Skin epidermis (tissue), 12 donors: ENCODE data around the gene FAM13A.
"Not testable (repeated sequence)": the region's sequence is repeated elsewhere in the genome, so short reads cannot be mapped to it uniquely, and the experiment has no call there.

Experiments
- H3K27ac ChIP-seq, 21 experiments: fragments of 200-600 bp; sonication (generic) in 11 of 21; one replicate each; pipeline ENCODE4 v1.5.0; 2020; ENCODE audit warnings: mild to moderate bottlenecking in 3 of 21, inconsistent platforms in 2 of 21, moderate library complexity in 2 of 21
- H3K4me3 ChIP-seq, 7 experiments: fragments of 200-600 bp; sonication (generic) in 2 of 7; one replicate each; pipeline ENCODE4 v1.5.0; 2020; ENCODE audit warnings: inconsistent platforms in 2 of 7, mild to moderate bottlenecking in 2 of 7, moderate library complexity in 1 of 7

The FAM13A gene

DNA sequence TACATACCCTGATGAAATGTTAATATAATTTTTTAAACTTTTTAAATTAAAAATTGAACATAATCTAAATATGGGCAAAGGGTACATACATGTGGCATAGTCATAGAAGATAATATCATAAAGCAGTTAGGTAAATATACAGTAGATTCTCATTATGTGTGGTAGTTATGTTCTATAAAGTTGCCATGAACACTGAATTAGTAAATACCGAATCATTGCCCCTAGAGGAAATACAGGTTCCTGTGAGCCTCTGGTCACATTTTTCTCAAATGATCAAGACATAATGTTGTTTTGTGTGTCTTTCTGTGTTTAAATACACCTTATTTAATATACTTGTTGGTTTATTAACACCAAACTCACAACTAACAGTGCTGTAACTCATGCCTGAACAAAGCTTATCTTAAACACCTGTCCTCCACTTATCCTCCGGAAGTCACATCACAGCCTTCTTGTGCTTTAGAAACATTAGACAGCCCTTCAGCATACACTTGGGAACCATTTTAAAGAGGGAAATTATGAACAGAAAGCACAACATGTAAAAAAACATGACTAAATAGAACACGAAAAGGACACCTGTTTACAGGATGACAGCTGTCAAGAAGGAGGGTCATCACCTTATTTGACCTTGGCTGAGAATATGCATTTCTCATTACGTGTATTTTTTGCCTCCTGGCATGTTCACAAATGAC, 190.0 kb downstream of the FAM13A start:
- Histone ChIP-seq H3K4me3 (no peak overlapping the region), H3K27ac (no peak overlapping the region)

DNA sequence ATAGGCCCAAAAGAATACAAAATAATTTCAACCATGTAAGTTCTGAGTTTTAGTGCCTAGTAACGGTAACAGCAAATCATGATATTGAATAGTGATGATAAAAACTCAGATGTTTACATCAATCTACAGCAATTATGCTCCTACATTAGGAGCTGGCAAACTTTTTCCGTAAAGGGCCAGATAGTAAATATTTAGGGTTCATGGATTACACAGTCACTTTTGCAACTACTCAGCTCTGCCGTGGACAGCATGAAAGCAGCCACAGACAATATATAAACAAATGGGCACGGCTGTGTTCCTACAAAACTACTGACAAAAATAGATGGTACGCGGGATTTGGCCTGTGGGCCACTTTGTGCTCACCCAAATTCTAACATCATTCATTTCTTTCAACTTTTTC, 191.5 kb downstream of the FAM13A start:
- H3K4me3 ChIP-seq: no peak overlapping the region

DNA sequence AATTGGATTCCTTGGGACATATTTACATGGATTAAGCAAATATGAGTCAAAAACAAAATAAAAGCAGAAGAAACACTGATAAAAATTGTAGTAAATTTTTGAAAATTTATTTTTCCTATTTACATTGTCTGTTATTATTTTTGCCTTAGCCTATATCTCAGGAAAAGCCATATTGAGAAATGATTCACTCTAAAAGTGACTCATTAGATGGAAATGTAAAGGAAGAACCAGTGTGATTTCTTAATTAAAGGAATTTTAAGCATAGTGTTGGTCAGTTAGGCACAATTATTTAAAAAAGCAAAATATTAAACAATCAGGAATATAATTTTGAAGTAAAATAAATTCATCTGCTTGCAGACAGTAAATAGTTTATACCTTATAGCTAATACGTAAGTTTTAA, 191.9 kb downstream of the FAM13A start:
- Histone ChIP-seq H3K4me3 (no peak overlapping the region), H3K27ac (no peak overlapping the region)

More for the DNA sequence above, 191.5 kb downstream of the FAM13A start:
- H3K27ac ChIP-seq: no peak overlapping the region

DNA sequence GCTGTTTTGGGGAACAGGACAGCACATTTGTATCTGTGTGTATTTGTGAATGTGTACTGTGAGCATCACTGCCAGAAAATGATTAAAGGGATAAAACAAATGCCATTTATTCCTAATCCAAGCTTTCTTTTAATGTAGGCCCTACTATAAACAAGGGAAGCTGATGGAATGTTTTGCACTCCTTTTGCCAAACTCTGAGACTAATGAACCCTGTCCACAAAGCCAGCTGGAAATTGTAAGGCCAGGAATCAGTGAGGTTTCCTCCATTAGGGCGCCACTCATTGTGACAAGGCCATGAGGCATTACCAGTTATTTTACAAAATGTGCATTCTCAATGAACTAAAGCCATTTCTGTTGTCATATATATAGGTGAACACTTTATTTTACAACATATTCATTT, 196.4 kb downstream of the FAM13A start:
- Histone ChIP-seq H3K27ac (no peak overlapping the region), H3K4me3 (no peak overlapping the region)

DNA sequence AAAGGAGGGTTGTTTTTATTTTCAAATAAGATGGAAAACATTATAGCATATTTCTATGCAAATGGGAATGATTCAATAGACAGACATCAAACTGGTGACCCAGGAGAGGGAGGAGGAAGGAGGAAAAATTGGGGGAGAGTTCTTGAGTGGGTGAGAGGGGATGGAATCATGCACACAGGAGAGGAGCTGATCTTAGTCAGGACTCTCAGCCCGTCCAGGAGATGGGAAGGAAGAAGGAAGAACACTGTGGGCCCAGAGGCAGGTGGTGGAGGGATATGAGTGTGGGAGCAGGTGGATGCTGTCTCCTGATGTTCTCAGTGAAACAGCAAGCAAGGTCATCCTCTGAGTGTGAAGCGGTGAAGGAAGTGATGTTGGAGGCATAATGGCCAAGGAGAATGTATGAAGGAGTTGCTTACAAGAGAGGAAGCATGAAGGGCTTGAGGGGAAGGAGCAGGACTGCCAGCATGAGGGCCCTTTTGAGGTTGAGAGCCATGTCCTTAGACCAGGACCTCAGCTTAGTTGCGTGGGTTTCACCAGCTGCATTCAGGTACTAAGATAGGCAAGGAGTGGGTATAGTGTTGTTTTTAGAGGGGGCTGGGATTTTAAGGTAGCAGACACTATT, 197.7 kb downstream of the FAM13A start:
- H3K4me3 ChIP-seq: no peak overlapping the region
- peak overlapping the region in 7 of 21 experiments; percentile 8 to 68 (median 33) for H3K27ac ChIP-seq

DNA sequence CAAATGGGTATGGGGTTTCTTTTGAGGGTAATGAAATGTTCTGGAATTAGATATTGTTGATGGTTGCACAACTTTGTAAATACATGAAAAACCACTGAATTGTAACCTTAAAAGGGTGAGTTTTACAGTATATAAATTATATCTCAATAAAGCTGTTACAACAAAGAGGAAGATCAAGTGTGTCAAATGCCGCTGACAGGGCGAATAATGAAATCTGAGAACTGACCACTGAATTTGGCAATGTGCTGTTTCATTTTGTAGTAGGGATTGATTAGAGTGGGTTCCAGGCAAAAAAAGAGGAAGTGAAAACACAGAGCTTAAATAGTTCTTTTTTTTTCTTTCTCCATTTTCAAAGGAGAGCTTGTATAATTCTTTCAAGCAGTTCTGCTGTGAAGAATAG, 198.2 kb downstream of the FAM13A start:
- H3K27ac ChIP-seq: peak overlapping the region in 2 of 21 experiments; percentile 26 to 40
- H3K4me3 ChIP-seq: no peak overlapping the region

DNA sequence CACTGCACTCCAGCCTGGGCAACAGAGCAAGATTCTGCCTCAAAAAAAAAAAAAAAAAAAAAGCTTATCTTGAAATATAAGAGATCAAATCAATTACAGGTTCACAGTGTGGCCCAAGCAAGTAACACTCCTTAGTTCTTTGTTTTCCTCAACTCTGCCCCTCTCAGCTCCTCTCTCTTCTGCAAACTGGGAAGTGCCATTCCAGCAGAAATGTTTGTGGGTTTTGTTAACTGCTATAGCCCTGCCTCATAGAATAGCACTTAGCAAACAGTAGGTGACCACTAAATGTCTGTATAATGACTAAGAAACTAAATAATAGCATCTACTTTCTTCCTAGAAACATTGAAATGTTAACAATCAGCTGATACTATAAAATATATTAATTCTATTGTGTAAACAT, 199.4 kb downstream of the FAM13A start:
- Histone ChIP-seq H3K27ac (peak overlapping the region in 1 of 21 experiments; percentile 56), H3K4me3 (no peak overlapping the region)

DNA sequence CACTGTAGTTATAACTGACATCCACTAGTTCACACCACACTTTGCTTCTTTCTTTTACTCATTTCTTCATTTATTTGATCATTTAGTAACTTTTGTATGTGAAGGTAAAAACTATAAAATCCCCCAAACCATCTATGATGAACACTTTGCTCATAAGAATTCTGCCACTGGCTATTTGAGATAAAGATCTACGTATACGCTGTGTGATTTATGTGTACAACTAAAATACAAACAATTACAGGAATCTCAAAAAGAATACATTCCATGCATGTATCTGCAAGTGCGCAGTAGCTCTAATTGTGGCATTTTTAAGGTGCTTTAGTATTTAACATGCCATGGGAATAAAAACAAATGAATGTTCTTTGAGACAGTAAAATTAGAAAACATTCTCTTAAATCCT, 202.5 kb downstream of the FAM13A start:
- no peak overlapping the region for H3K27ac ChIP-seq
- H3K4me3 ChIP-seq: no peak overlapping the region

DNA sequence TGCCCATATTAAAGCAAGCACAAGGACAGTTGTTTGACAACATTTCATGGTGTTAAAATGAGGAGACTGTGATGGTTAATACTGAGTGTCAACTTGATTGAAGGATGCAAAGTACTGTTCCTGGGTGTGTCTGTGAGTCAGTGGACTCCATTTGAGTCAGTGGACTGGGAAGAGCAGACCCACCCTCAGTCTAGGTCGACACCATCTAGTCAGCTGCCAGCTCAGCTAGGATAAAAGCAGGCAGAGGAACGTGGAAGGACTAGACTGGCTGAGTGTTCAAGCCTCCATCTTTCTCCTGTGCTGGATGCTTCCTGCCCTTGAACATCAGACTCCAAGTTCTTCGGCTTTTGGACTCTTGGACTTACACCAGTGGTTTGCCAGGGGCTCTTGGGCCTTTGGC, 203.4 kb downstream of the FAM13A start:
- not testable (repeated sequence) for H3K27ac ChIP-seq, H3K4me3 ChIP-seq

DNA sequence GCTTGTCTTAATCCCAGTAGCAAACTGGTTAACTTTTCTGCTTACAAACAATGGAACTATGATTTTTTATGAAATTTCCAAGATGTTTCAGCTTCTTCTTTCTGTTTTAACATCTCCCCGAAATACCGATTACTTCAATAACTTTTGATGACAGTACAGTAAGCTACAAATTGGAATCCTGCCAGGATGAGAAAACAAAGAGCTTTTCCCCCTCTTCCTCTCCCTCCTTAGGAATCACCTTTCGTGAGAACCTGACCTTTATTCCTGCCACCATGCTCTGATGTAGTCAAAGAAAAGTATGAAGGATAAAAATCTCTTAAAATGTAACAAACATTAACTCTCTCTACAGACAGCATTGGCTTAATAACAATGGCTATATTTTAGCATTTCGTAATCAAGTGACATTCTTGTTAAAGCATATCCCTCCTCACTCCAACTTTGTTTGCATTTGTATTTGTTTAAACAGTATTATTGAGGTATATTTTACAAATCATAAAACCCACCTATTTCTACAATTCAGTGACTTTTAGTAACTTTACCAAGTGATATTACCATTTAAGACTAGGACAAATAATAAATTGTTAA, 210.7 kb downstream of the FAM13A start:
- H3K4me3 ChIP-seq: no peak overlapping the region
- H3K27ac ChIP-seq: no peak overlapping the region

DNA sequence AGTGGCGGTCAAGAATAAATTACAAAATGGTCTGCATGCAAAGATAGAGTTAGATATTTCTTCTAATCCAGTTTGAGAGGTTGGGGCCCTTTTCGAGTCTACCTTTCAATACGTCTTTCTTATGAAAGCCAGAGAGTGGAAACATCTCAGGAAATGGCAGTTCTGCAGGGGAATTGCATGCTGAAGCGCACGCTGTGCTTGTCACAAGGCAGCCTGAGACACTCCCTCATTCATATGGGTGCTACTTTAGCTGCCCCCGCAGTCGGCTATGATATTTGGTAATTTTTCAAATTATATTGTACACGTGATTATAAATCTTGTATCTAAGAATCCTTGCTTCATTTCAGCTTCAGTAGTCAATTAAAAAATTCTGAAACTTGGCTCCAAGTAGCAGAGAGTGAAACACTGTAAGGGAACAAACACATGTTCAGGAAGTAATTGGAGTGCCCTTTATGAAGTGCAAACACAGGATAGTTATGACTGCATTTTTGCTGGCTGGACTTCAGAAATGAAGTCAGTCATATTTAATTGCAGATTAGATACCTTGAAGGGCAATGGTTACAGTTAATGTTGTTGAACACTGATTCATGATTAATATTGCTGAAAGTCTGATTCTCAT, 213.8 kb downstream of the FAM13A start:
- Histone ChIP-seq H3K4me3 (no peak overlapping the region), H3K27ac (peak overlapping the region in 1 of 21 experiments; percentile 41)

DNA sequence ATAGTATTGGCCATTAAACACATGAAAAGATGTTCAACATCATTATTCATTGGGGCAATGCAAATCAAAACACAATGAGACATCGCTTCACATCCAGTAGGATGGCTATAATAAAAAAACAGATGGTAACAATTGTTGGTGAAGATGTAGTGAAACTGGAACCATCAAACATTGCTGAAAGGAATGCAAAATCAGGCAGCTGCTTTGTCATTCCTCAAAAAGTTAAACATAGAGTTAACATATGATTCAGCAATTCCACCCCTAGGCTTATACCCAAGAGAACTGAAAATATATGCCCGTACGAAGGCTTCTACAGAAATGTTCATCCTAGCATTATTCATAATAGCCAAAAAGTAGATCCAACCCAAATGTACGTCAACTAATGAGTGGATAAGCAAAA, 215.3 kb downstream of the FAM13A start:
- Histone ChIP-seq H3K27ac (no peak overlapping the region), H3K4me3 (no peak overlapping the region)

DNA sequence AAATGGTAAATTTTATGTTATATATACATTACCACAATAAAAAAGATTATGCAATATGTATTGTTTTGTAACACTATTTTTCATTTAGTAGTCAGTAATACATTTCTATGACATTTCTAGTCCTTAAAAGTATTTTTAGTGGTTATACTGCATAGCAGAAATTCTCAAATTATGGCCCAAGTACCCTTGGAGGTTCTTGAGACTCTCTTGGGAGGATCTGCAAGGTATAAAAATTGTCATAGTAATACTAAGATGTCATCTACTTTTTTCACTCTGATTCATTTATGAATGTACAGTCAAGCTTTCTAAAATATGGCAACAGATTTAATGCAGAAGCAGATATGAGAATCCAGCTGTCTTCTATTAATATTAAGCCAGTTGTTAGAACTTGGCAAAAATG, 220.8 kb downstream of the FAM13A start:
- H3K27ac ChIP-seq: no peak overlapping the region
- no peak overlapping the region for H3K4me3 ChIP-seq

DNA sequence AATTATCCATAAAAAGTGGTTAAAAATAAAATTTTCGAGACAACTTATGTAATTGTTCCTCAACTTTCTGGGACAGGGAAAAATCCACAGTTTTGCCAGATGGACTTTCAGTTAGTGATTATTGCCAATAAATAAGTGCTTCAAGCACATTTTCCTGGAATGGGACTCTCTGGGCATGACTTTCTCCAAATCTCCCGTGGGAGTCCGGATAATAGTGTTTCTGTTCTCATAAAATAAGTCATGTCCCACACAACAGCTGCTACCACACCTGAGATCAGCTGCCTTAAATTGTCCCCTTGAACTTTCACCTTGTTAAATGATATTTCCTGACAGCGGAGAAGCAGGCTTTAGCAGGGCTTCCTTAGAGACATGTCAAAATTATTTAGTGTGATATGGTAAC, 226.0 kb downstream of the FAM13A start:
- Histone ChIP-seq H3K27ac (peak overlapping the region in 4 of 21 experiments; percentile 14 to 45 (median 40)), H3K4me3 (no peak overlapping the region)

DNA sequence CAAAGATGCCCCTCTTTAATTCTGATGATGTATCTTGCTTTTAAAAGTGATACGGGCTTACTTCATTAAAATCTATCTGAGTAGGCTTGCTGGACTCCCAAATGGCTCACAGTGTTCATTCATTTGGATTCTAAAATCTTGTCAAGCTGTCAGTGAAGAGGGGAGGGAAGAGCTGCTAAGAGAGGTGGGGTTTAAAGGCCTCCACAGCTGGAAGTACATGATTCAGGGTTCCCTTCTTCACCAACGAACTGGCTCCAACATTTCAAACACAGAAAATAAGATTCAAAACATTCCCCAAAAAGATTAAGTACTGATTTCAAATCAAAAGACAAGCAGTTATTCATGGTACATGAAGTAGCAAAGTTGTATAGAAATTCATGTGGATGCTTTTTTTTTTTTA, 226.4 kb downstream of the FAM13A start:
- Histone ChIP-seq H3K4me3 (no peak overlapping the region), H3K27ac (peak overlapping the region in 5 of 21 experiments; percentile 5 to 45 (median 39))

DNA sequence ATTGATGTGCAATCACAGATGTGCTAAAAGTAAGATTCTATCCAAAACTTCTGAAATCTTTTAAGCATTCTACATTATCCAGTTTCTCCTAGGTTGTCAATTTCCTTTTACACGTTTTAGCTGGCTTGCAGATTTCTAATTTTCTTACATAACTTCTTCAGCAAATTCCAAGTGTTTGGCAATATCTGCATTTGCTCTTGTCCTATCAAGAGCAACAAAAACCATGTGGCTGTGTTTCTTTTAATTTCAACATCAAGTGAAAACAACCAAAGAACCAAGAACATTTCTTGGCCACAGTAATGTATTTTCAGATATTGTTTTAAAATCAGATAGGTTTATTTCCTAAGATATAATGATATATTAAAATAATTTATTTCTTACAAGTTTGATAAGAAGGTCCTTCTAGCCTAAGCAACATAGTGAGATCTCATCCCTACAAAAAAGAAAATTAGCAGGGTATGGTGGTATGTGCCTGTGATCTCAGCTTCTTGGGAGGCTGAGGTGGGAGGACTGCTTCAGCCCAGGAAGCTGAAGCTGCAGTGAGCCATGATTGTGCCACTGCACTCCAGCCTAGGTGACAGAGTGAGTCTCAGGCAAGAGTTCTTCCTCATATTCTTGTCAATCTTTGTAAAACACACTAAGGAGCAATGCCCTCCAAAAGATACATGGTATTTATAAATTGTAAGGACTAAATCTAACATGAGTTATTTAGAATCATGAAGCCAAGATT, 228.0 kb downstream of the FAM13A start:
- H3K27ac ChIP-seq: peak overlapping the region in 1 of 21 experiments; percentile 29

DNA sequence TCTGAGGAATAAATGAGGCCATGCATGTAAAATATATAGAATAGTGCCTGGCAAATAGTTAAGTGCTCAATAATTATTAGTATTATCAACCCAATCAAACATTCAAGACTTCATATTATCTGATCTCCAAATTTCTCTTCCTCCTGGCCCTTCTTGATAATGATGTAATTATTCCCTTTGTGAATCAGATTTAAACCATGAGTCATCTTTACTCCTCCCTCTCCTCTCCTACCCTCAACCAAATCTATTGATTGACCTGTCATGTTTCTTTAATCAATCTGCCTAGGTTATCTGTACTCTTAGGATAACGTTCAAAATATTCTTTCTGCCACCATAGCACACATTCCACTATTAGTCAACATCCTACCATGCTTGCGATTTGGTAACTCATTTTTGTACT, 229.5 kb downstream of the FAM13A start:
- no peak overlapping the region for H3K4me3 ChIP-seq
- H3K27ac ChIP-seq: no peak overlapping the region

More for the DNA sequence above, 228.0 kb downstream of the FAM13A start:
- H3K4me3 ChIP-seq: no peak overlapping the region

DNA sequence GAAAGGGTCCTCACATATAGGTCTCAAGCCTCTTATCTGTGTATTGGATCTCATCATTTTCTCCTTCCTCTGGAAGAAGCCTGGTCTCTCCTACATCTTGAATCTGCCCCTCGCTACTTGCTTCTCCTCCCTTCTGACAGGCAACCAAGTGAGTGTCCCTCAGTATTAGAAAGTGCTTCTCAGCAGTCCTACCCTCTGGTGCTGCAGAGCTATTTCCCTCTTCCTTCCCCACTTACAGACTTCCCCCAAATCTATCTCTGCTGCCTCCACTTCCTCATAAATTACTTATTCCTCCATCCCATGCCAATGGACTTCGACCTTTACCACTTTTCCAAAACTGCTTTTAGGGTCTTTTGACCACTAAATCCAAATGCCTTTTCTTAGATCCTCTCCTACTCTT, 230.2 kb downstream of the FAM13A start:
- no peak overlapping the region for H3K4me3 ChIP-seq
- H3K27ac ChIP-seq: no peak overlapping the region

DNA sequence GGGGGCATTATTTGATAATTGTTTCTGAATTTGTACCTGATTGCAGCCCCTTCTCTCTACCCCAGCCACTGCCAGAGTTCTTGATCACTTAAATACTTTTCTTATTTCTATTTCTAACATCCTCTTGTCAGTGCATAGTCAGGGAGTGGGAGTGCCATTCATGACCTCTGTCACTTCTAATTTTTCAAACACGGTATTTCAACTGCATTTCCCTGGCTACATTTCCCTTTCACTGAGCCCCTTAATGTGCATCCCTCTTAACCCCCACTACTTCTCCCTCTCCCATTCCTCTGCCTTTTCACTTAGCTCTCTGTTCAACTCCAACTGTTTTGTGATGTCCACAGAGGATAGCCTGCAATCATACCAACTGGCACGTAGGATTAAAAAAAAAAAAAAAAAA, 231.1 kb downstream of the FAM13A start:
- H3K27ac ChIP-seq: no peak overlapping the region

More for the DNA sequence above, 231.1 kb downstream of the FAM13A start:
- H3K4me3 ChIP-seq: no peak overlapping the region
